GM23338 (cell line): ENCODE data around the gene CALHM5. TPM values are rescaled to one million over a fixed set of nuclear protein-coding genes. Genes with fewer than 3 reads are reported as not detected.

Experiments used
- ATAC-seq: fragments of 200-7000 bp; cut with Tn5 transposase; 3 replicates; pipeline ENCODE4 v1.9.1; 2020
- DNase-seq: peaks from one replicate; pipeline ENCODE4 v3.0.0-alpha.2; 2015; ENCODE audit warnings: low spot score
- H2AFZ ChIP-seq: fragments of 200-600 bp; sonication (generic); 2 replicates; pipeline ENCODE4 v1.8.0; 2016; ENCODE audit warnings: antibody characterized with exemption, mild to moderate bottlenecking, moderate library complexity
- H3F3A ChIP-seq: fragments of 200-600 bp; sonication (generic); replicated peaks from 2 replicates; pipeline ENCODE4 v1.8.0; 2017; ENCODE audit warnings: antibody characterized with exemption, mixed run types, low read depth
- H3K27ac ChIP-seq: fragments of 200-600 bp; sonication (generic); 2 replicates; pipeline ENCODE4 v1.6.1; 2016; ENCODE audit warnings: low read depth
- H3K27me3 ChIP-seq: fragments of 200-600 bp; sonication (generic); 2 replicates; pipeline ENCODE4 v1.8.0; 2016; ENCODE audit warnings: mild to moderate bottlenecking, mixed run types, moderate library complexity; ENCODE audit not compliant: insufficient read depth
- H3K36me3 ChIP-seq: fragments of 200-600 bp; sonication (generic); 2 replicates; pipeline ENCODE4 v1.8.0; 2016; ENCODE audit warnings: mild to moderate bottlenecking; ENCODE audit not compliant: insufficient read depth
- H3K4me1 ChIP-seq: fragments of 200-600 bp; sonication (generic); 2 replicates; pipeline ENCODE4 v1.8.0; 2016; ENCODE audit warnings: mild to moderate bottlenecking, moderate library complexity; ENCODE audit not compliant: insufficient read depth
- H3K4me2 ChIP-seq: fragments of 200-600 bp; sonication (generic); 2 replicates; pipeline ENCODE4 v1.7.1; 2017; ENCODE audit warnings: mixed run types
- H3K4me3 ChIP-seq: fragments of 200-600 bp; sonication (generic); 2 replicates; pipeline ENCODE4 v1.6.1; 2016; ENCODE audit warnings: mixed run types
- H3K79me2 ChIP-seq: fragments of 200-600 bp; sonication (generic); replicated peaks from 2 replicates; pipeline ENCODE4 v1.8.0; 2017; ENCODE audit warnings: mild to moderate bottlenecking; ENCODE audit not compliant: insufficient read depth
- H3K9me2 ChIP-seq: fragments of 200-600 bp; sonication (generic); 2 replicates; pipeline ENCODE4 v1.8.0; 2017; ENCODE audit not compliant: insufficient read depth
- H4K20me1 ChIP-seq: fragments of 200-600 bp; sonication (generic); replicated peaks from 2 replicates; pipeline ENCODE4 v1.8.0; 2017; ENCODE audit warnings: mild to moderate bottlenecking; ENCODE audit not compliant: insufficient read depth
- H3K27ac Mint-ChIP-seq: 2 replicates; pipeline ENCODE4 v1.8.0; 2020; ENCODE audit warnings: inconsistent platforms, mild to moderate bottlenecking, moderate library complexity, mixed read lengths
- H3K27me3 Mint-ChIP-seq: 3 replicates; pipeline ENCODE4 v1.8.0; 2022; ENCODE audit warnings: low read depth, mild to moderate bottlenecking, moderate library complexity, mixed read lengths, inconsistent platforms; ENCODE audit not compliant: insufficient read depth, poor library complexity
- H3K36me3 Mint-ChIP-seq: 3 replicates; pipeline ENCODE4 v1.8.0; 2021; ENCODE audit warnings: low read depth, mild to moderate bottlenecking, inconsistent platforms, moderate library complexity, mixed read lengths
- H3K4me1 Mint-ChIP-seq: 3 replicates; pipeline ENCODE4 v1.8.0; 2020; ENCODE audit warnings: mild to moderate bottlenecking, inconsistent platforms, mixed read lengths
- H3K4me3 Mint-ChIP-seq: 3 replicates; pipeline ENCODE4 v1.8.0; 2021; ENCODE audit warnings: moderate library complexity, mild to moderate bottlenecking, inconsistent platforms, mixed read lengths
- H3K9me3 Mint-ChIP-seq: 3 replicates; pipeline ENCODE4 v1.8.0; 2020; ENCODE audit warnings: moderate library complexity, mild to moderate bottlenecking, inconsistent platforms, mixed read lengths
- CTCF ChIP-seq, 2 experiments: fragments of 200-600 bp in 1 of 2; sonication (generic) in 1 of 2; conservative IDR thresholded peaks; 2 replicates each; pipeline versions ENCODE4 v1.5.1 to v1.6.1; 2016 to 2017; ENCODE audit warnings: antibody characterized with exemption in 2 of 2, low read depth in 2 of 2, mild to moderate bottlenecking in 2 of 2, moderate library complexity in 1 of 2
- JUNB ChIP-seq: IDR thresholded peaks from one replicate; pipeline ENCODE4 v1.6.1; 2016; ENCODE audit warnings: antibody characterized with exemption; ENCODE audit not compliant: unreplicated experiment
- ZNF462 ChIP-seq: fragments of 250-450 bp; sonication (Bioruptor Pico); IDR thresholded peaks from 2 replicates; pipeline ENCODE4 v1.5.0; 2020; ENCODE audit warnings: mild to moderate bottlenecking, moderate library complexity
- polyA plus RNA-seq: library from polyadenylated mRNA; unstranded; fragments of >200 nt; fragmentation: Nextera tagmentation; extraction: Ambion mirVana; gene quantifications from 2 replicates; pipeline ENCODE4 v1.2.1, GENCODE V29; 2016
- total RNA-seq: library from RNA; depleted of rRNA; stranded (reverse); fragments of >200 nt; shearing (Covaris generic); gene quantifications from 2 replicates; pipeline ENCODE4 v1.2.3, GENCODE V29; 2014

Gene CALHM5
- total and polyA plus RNA-seq, 2 experiments from 2014 or later: 0.02 to 0.10 TPM

DNA sequence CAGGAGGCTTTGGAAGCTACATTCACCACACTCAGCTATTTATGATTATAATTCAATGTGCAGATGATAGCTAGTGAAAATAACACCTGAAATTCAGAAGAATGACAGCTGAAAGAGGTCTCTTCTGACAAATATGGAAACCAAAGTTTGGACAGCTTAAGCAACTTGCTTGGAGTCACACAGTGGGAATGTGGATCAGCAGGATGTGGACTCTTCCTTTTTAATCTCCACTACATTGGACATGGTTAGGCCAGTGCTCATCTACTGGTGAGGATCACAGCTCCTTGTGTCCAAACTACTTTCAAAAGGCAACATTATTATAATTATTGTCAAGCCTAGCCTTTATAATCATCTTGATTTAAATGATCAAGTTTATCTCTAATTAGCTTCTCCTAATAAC, 23.7 kb downstream of the CALHM5 start (continued):
- TF ChIP-seq ZNF462 (no peak), JUNB (no peak)

DNA sequence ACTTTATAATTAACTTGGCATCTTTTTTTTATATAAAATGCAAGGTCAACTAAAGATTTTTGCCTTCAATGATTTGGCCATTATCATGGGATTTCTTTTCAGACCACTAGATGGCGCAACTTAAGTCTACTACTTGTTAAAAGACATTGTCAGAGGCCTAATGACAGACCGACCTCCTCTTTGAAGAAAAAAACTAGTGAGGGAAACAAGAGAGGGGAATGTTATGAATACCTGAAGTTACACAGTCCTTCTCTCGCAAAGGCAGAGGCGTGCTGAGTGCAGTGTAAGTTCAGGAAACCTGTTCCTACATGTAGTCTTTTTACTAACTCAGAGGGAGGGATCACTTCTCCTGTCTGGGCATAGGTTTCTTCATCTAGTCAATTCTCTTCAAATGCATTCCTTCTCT, 24.8 kb downstream of the CALHM5 start:
- H3K9me3 Mint-ChIP-seq: no peaks in the 10 kb centered on the region
- no peak overlapping the region for H3K4me3 Mint-ChIP-seq
- Histone ChIP-seq H2AFZ (no peak overlapping the region), H3F3A (no peaks in the 10 kb centered on the region), H3K9me2 (no peaks in the 10 kb centered on the region), H3K79me2 (no peaks in the 10 kb centered on the region), H3K27me3 (no peaks in the 10 kb centered on the region), H4K20me1 (no peaks in the 10 kb centered on the region), H3K4me3 (no peak overlapping the region), H3K4me1 (peaks cover 16% of the 10 kb centered on the region), H3K4me2 (no peak overlapping the region), H3K36me3 (no peaks in the 10 kb centered on the region), H3K27ac (no peak overlapping the region)
- H3K4me1 Mint-ChIP-seq: peaks cover 17% of the 10 kb centered on the region
- ATAC-seq (peak; percentile 51), DNase-seq (peak; percentile 90)
- peaks cover 5% of the 10 kb centered on the region for H3K27me3 Mint-ChIP-seq
- TF ChIP-seq ZNF462 (no peak), CTCF (conservative IDR thresholded peaks at IDR 0.05; ENCODE audit: low read depth in 2 of 2) (peak; percentile 69 to 90)
- no peak overlapping the region for H3K27ac Mint-ChIP-seq
- no peaks in the 10 kb centered on the region for H3K36me3 Mint-ChIP-seq
